Testis (tissue), 2 donors: ENCODE results near the gene CADM1.

Experiments used
- POLR2A ChIP-seq: fragments of 450-650 bp; IDR thresholded peaks from one replicate; pipeline ENCODE4 v1.6.1; 2017; ENCODE audit warnings: antibody characterized with exemption, mild to moderate bottlenecking, moderate library complexity
- TF ChIP-seq, protein P1 (sequence below), 3 experiments: fragments of 450-650 bp in 2 of 3; fragments of 200-600 bp in 1 of 3; sonication (generic) in 1 of 3; IDR thresholded peaks; one replicate each; pipeline ENCODE4 v1.5.1; 2016 to 2019; ENCODE audit warnings: antibody characterized with exemption in 3 of 3, mild to moderate bottlenecking in 2 of 3, moderate library complexity in 1 of 3

DNA sequence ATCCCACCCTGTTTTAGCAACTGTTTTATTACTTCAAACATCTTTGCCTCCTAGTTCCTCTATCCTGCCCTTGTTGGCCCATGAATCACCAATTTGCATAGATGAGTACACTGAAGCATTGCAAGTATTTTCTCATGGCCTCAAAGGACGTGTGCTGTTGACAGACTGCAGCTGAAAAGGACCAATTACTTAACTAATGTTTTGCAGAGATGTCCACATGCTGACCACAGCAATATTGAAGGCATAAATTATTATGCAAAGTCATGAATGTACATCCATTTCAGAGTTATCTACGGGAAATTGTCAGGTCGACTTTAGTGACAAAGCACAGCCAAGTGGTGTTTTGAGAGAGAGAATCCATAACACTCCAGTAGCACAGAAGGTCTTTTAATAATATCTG lies 64.8 kb downstream of the CADM1 start:
- TF ChIP-seq, protein P1, sequence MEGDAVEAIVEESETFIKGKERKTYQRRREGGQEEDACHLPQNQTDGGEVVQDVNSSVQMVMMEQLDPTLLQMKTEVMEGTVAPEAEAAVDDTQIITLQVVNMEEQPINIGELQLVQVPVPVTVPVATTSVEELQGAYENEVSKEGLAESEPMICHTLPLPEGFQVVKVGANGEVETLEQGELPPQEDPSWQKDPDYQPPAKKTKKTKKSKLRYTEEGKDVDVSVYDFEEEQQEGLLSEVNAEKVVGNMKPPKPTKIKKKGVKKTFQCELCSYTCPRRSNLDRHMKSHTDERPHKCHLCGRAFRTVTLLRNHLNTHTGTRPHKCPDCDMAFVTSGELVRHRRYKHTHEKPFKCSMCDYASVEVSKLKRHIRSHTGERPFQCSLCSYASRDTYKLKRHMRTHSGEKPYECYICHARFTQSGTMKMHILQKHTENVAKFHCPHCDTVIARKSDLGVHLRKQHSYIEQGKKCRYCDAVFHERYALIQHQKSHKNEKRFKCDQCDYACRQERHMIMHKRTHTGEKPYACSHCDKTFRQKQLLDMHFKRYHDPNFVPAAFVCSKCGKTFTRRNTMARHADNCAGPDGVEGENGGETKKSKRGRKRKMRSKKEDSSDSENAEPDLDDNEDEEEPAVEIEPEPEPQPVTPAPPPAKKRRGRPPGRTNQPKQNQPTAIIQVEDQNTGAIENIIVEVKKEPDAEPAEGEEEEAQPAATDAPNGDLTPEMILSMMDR (IDR thresholded peaks at IDR 0.05): no peak
- no peak for TF ChIP-seq POLR2A
